NCI-H1436 (cell line): Measurements from ENCODE around the gene MYH9.

Experiments
- DNase-seq: peaks from one replicate; lab custom pipeline; 2025; lab: John Stamatoyannopoulos, UW

Gene MYH9

GRCh38 chr22:36311386-36312085 is 76.2 kb downstream of the MYH9 start:
- DNase-seq = no peak

GRCh38 chr22:36308880-36309279 is 78.9 kb downstream of the MYH9 start:
- no peak for DNase-seq

GRCh38 chr22:36306227-36306626 is 81.5 kb downstream of the MYH9 start:
- no peak for DNase-seq

- DNase-seq = no peak
Measured at GRCh38 chr22:36305813-36306212, 82.0 kb downstream of the MYH9 start.

GRCh38 chr22:36304429-36304828 is 83.3 kb downstream of the MYH9 start:
- DNase-seq = no peak

- DNase-seq = no peak
Measured at GRCh38 chr22:36303874-36304273, 83.9 kb downstream of the MYH9 start.

GRCh38 chr22:36303115-36303467 is 84.7 kb downstream of the MYH9 start:
- no peak for DNase-seq

GRCh38 chr22:36302439-36303114 is 85.2 kb downstream of the MYH9 start:
- no peak for DNase-seq

- DNase-seq = no peak
Measured at GRCh38 chr22:36301851-36302250, 85.9 kb downstream of the MYH9 start.

GRCh38 chr22:36301384-36301828 is 86.4 kb downstream of the MYH9 start:
- peak; percentile 54 for DNase-seq

- no peak for DNase-seq
Measured at GRCh38 chr22:36300396-36301212, 87.2 kb downstream of the MYH9 start.

- DNase-seq = no peak
Measured at GRCh38 chr22:36299911-36300310, 87.9 kb downstream of the MYH9 start.

GRCh38 chr22:36299295-36299694 is 88.5 kb downstream of the MYH9 start:
- DNase-seq = no peak

- no peak for DNase-seq
Measured at GRCh38 chr22:36298601-36299000, 89.2 kb downstream of the MYH9 start.

- DNase-seq = no peak
Measured at GRCh38 chr22:36298118-36298517, 89.6 kb downstream of the MYH9 start.

GRCh38 chr22:36297568-36297967 is 90.2 kb downstream of the MYH9 start:
- no peak for DNase-seq

GRCh38 chr22:36296690-36297089 is 91.1 kb downstream of the MYH9 start:
- DNase-seq = no peak

- DNase-seq = no peak
Measured at GRCh38 chr22:36295247-36295646, 92.5 kb downstream of the MYH9 start.

GRCh38 chr22:36294801-36295200 is 93.0 kb downstream of the MYH9 start:
- DNase-seq = no peak

- DNase-seq = no peak
Measured at GRCh38 chr22:36294293-36294620, 93.5 kb downstream of the MYH9 start.

GRCh38 chr22:36293606-36294292 is 94.0 kb downstream of the MYH9 start:
- no peak for DNase-seq

- no peak for DNase-seq
Measured at GRCh38 chr22:36292823-36293530, 94.8 kb downstream of the MYH9 start.
